Mesenchymal stem cell (in vitro differentiated cells and primary cell): ENCODE measurements around the gene CSNK1G3.

Source experiments
- DNase-seq: peaks from one replicate; pipeline ENCODE4 v3.0.0-alpha.2; 2013
- H2AFZ ChIP-seq: one replicate; pipeline ENCODE4 v1.6.1; 2013; ENCODE audit warnings: low read depth, mild to moderate bottlenecking, control low read depth, inconsistent platforms, low read length, moderate library complexity
- H2AK5ac ChIP-seq: 2 replicates; pipeline ENCODE4 v1.6.1; 2013; ENCODE audit warnings: low read length, moderate library complexity, mild to moderate bottlenecking, inconsistent platforms; ENCODE audit not compliant: severe bottlenecking
- H2BK120ac ChIP-seq: one replicate; pipeline ENCODE4 v1.6.1; 2013; ENCODE audit warnings: low read depth, mild to moderate bottlenecking, inconsistent platforms, low read length, moderate library complexity
- H2BK12ac ChIP-seq, 2 experiments: one replicate each; pipeline ENCODE4 v1.6.1; 2013; ENCODE audit warnings: inconsistent platforms in 2 of 2, low read length in 2 of 2, mild to moderate bottlenecking in 2 of 2, moderate library complexity in 2 of 2, control low read depth in 1 of 2
- H2BK15ac ChIP-seq: one replicate; pipeline ENCODE4 v1.6.1; 2013; ENCODE audit warnings: mild to moderate bottlenecking, low read depth, inconsistent platforms; ENCODE audit not compliant: poor library complexity, severe bottlenecking
- H2BK5ac ChIP-seq: 2 replicates; pipeline ENCODE4 v1.6.1; 2013; ENCODE audit warnings: low read depth, mild to moderate bottlenecking, low read length, control low read depth, inconsistent platforms; ENCODE audit not compliant: poor library complexity, severe bottlenecking
- H3K14ac ChIP-seq, 2 experiments: one replicate each; pipeline ENCODE4 v1.6.1; 2013; ENCODE audit warnings: inconsistent platforms in 2 of 2, low read length in 2 of 2, control low read depth in 1 of 2, mild to moderate bottlenecking in 1 of 2, moderate library complexity in 1 of 2
- H3K18ac ChIP-seq, 2 experiments: one replicate each; pipeline ENCODE4 v1.6.1; 2013; ENCODE audit warnings: inconsistent platforms in 2 of 2, low read length in 2 of 2, control low read depth in 1 of 2, low read depth in 1 of 2, mild to moderate bottlenecking in 1 of 2
- H3K23ac ChIP-seq, 2 experiments: one replicate each; pipeline ENCODE4 v1.6.1; 2013; ENCODE audit warnings: inconsistent platforms in 2 of 2, low read length in 2 of 2, mild to moderate bottlenecking in 2 of 2, moderate library complexity in 2 of 2, control low read depth in 1 of 2
- H3K27ac ChIP-seq: 2 replicates; pipeline ENCODE4 v1.5.1; 2013; ENCODE audit warnings: mild to moderate bottlenecking, moderate library complexity, low read length, control low read depth, inconsistent platforms; ENCODE audit not compliant: poor library complexity, severe bottlenecking
- H3K27me3 ChIP-seq, 2 experiments: 2 replicates each; pipeline versions ENCODE4 v1.6.1 to v1.7.0; 2013; ENCODE audit warnings: low read length in 2 of 2, mild to moderate bottlenecking in 2 of 2, moderate library complexity in 2 of 2, control low read depth in 1 of 2, inconsistent platforms in 1 of 2; ENCODE audit not compliant: control insufficient read depth in 1 of 2, insufficient read depth in 1 of 2
- H3K36me3 ChIP-seq, 2 experiments: 2 replicates each; pipeline versions ENCODE4 v1.6.1 to v1.7.0; 2013; ENCODE audit warnings: low read length in 2 of 2, control low read depth in 1 of 2, inconsistent platforms in 1 of 2, low read depth in 1 of 2, mild to moderate bottlenecking in 1 of 2; ENCODE audit not compliant: insufficient read depth in 2 of 2, control insufficient read depth in 1 of 2
- H3K4ac ChIP-seq, 2 experiments: one replicate each; pipeline ENCODE4 v1.6.1; 2013; ENCODE audit warnings: inconsistent platforms in 2 of 2, low read length in 2 of 2, mild to moderate bottlenecking in 2 of 2, moderate library complexity in 2 of 2, control low read depth in 1 of 2, low read depth in 1 of 2
- H3K4me1 ChIP-seq: 2 replicates; pipeline ENCODE4 v1.6.1; 2013; ENCODE audit warnings: low read depth, low read length, control low read depth; ENCODE audit not compliant: control insufficient read depth, insufficient read depth
- H3K4me2 ChIP-seq: 2 replicates; pipeline ENCODE4 v1.6.1; 2013; ENCODE audit warnings: low read length, mild to moderate bottlenecking, inconsistent platforms; ENCODE audit not compliant: poor library complexity, severe bottlenecking
- H3K4me3 ChIP-seq, 2 experiments: 2 replicates each; pipeline versions ENCODE4 v1.5.1 to v1.7.0; 2013; ENCODE audit warnings: low read length in 2 of 2, mild to moderate bottlenecking in 2 of 2, control low read depth in 1 of 2, low read depth in 1 of 2; ENCODE audit not compliant: insufficient read depth in 1 of 2
- H3K79me1 ChIP-seq: replicated peaks from 2 replicates; pipeline ENCODE4 v1.6.1; 2013; ENCODE audit warnings: mild to moderate bottlenecking, control low read depth, low read length, inconsistent platforms; ENCODE audit not compliant: poor library complexity, severe bottlenecking
- H3K9ac ChIP-seq: 2 replicates; pipeline ENCODE4 v1.7.0; 2013; ENCODE audit warnings: mild to moderate bottlenecking, low read length, moderate library complexity
- H3K9me3 ChIP-seq: 2 replicates; pipeline ENCODE4 v1.7.0; 2013; ENCODE audit warnings: mild to moderate bottlenecking, low read length; ENCODE audit not compliant: control insufficient read depth
- H4K8ac ChIP-seq: one replicate; pipeline ENCODE4 v1.6.1; 2013; ENCODE audit warnings: inconsistent platforms, mild to moderate bottlenecking, low read length, moderate library complexity
- H4K91ac ChIP-seq: one replicate; pipeline ENCODE4 v1.6.1; 2013; ENCODE audit warnings: mild to moderate bottlenecking, low read length, inconsistent platforms
- WGBS: methylation state at CpG from one replicate; pipeline ENCODE4 v1.1.7; 2013; ENCODE audit warnings: mixed read lengths; 5-methylcytosine and 5-hydroxymethylcytosine counted together

The CSNK1G3 gene

GRCh38 chr5:123483446-123484077 is 28.4 kb upstream of the CSNK1G3 start:
- DNase-seq, result no peak

GRCh38 chr5:123485275-123485674 is 26.7 kb upstream of the CSNK1G3 start:
- no peaks in the 10 kb centered on the region for H3K79me1 ChIP-seq
- H3K9ac ChIP-seq, result no peak overlapping the region
- no peak overlapping the region for H3K23ac ChIP-seq
- H2BK5ac ChIP-seq, result no peak overlapping the region
- H3K9me3 ChIP-seq, result no peaks in the 10 kb centered on the region
- H3K36me3 ChIP-seq, result no peaks in the 10 kb centered on the region
- no peak for DNase-seq
- no peak overlapping the region for H3K4me3 ChIP-seq
- H3K27ac ChIP-seq, result no peak overlapping the region
- no peak overlapping the region for H3K4ac ChIP-seq
- no peak overlapping the region for H3K14ac ChIP-seq
- H2AK5ac ChIP-seq, result no peak overlapping the region
- H2AFZ ChIP-seq, result no peak overlapping the region
- no peak overlapping the region for H3K18ac ChIP-seq
- H2BK12ac ChIP-seq, result no peak overlapping the region
- no peaks in the 10 kb centered on the region for H3K27me3 ChIP-seq
- no peaks in the 10 kb centered on the region for H3K4me1 ChIP-seq
- H2BK15ac ChIP-seq, result no peak overlapping the region
- no peak overlapping the region for H4K91ac ChIP-seq
- no peak overlapping the region for H3K4me2 ChIP-seq
- no peak overlapping the region for H2BK120ac ChIP-seq
- no peak overlapping the region for H4K8ac ChIP-seq
- WGBS, result no CpG with 5 or more reads among the region's 2 CpGs

More at GRCh38 chr5:123483446-123484077, 28.4 kb upstream of the CSNK1G3 start:
- Histone ChIP-seq H3K4ac (no peak overlapping the region), H3K4me3 (no peak overlapping the region), H3K9me3 (no peaks in the 10 kb centered on the region), H3K36me3 (no peaks in the 10 kb centered on the region), H2AFZ (no peak overlapping the region), H4K91ac (no peak overlapping the region), H3K14ac (no peak overlapping the region), H3K9ac (no peak overlapping the region), H3K18ac (no peak overlapping the region), H4K8ac (no peak overlapping the region), H2AK5ac (peak overlapping the region; percentile 18), H3K4me1 (no peaks in the 10 kb centered on the region), H3K27ac (no peak overlapping the region), H2BK120ac (no peak overlapping the region), H2BK15ac (no peak overlapping the region), H2BK5ac (no peak overlapping the region), H3K27me3 (no peaks in the 10 kb centered on the region), H3K4me2 (no peak overlapping the region), H3K23ac (no peak overlapping the region), H3K79me1 (no peaks in the 10 kb centered on the region), H2BK12ac (no peak overlapping the region)

GRCh38 chr5:123486951-123487655 is 24.9 kb upstream of the CSNK1G3 start:
- H3K36me3 ChIP-seq, result no peaks in the 10 kb centered on the region
- H3K4me1 ChIP-seq, result no peaks in the 10 kb centered on the region
- peak overlapping the region; percentile 61 for H3K9ac ChIP-seq
- H2BK120ac ChIP-seq, result no peak overlapping the region
- H3K4me3 ChIP-seq, result peak overlapping the region in 1 of 2 experiments; percentile 49
- H2BK12ac ChIP-seq, result no peak overlapping the region
- H4K8ac ChIP-seq, result no peak overlapping the region
- H3K9me3 ChIP-seq, result no peaks in the 10 kb centered on the region
- H2BK5ac ChIP-seq, result no peak overlapping the region
- no peak overlapping the region for H3K4me2 ChIP-seq
- no peak overlapping the region for H3K14ac ChIP-seq
- peak overlapping the region in 1 of 2 experiments; percentile 72 for H3K23ac ChIP-seq
- H2AFZ ChIP-seq, result no peak overlapping the region
- H3K4ac ChIP-seq, result no peak overlapping the region
- no peak overlapping the region for H2BK15ac ChIP-seq
- peak overlapping the region in 1 of 2 experiments; percentile 48 for H3K18ac ChIP-seq
- H2AK5ac ChIP-seq, result no peak overlapping the region
- DNase-seq, result peak; percentile 60
- H3K79me1 ChIP-seq, result no peaks in the 10 kb centered on the region
- H3K27ac ChIP-seq, result no peak overlapping the region
- no peak overlapping the region for H4K91ac ChIP-seq
- H3K27me3 ChIP-seq, result no peaks in the 10 kb centered on the region
- WGBS, result 61% methylated on average over 6 of the region's 7 CpGs

- Histone ChIP-seq H3K27ac (no peak overlapping the region), H3K4me2 (no peak overlapping the region), H3K23ac (no peak overlapping the region), H3K9ac (no peak overlapping the region), H3K18ac (no peak overlapping the region), H3K4me3 (no peak overlapping the region), H3K79me1 (no peaks in the 10 kb centered on the region), H4K8ac (no peak overlapping the region), H3K14ac (no peak overlapping the region), H2BK12ac (no peak overlapping the region), H3K4me1 (no peaks in the 10 kb centered on the region), H2BK15ac (no peak overlapping the region), H4K91ac (no peak overlapping the region), H2BK5ac (no peak overlapping the region), H3K4ac (no peak overlapping the region), H3K36me3 (no peaks in the 10 kb centered on the region), H2AK5ac (no peak overlapping the region), H3K9me3 (no peaks in the 10 kb centered on the region), H2AFZ (no peak overlapping the region), H2BK120ac (no peak overlapping the region), H3K27me3 (no peaks in the 10 kb centered on the region)
- no CpG with 5 or more reads among the region's 5 CpGs for WGBS
- DNase-seq, result no peak
Observed at GRCh38 chr5:123490974-123491373, 21.0 kb upstream of the CSNK1G3 start.
